ENCODE measurements around the gene CD72. TPM values are rescaled to one million over a fixed set of nuclear protein-coding genes. Genes with fewer than 3 reads are reported as not detected.

Gene CD72
- total RNA-seq, 4 donors from 2014 or later, result 1.1 to 37.6 (median 3.9) TPM

- TF ChIP-seq CTCF (IDR thresholded peaks at IDR 0.05; ENCODE audit: low read depth), result no peak
Observed at GRCh38 chr9:35561468-35562261, 56.5 kb downstream of the CD72 start.

GRCh38 chr9:35560625-35561337, 57.4 kb downstream of the CD72 start:
- no peak for TF ChIP-seq CTCF (IDR thresholded peaks at IDR 0.05; ENCODE audit: low read depth)

Small RNA genes lying within 50 kb of the gene (small RNA-seq; reads per million reads assigned to genes)
- gene MIR4667 (not detected), gene RMRP (not detected), gene RPS29P17 (not detected)

Other genes starting within 250 kb of the CD72 start
- 10 to 100 TPM; 11.6 to 24.7 (median 13.3) TPM for gene RUSC2, start 128.3 kb downstream of the CD72 start, total RNA-seq
- gene TESK1, start 13.2 kb downstream of the CD72 start, total RNA-seq, result 100 to 1,000 TPM in 1 of 4 donors, 10 to 100 TPM in 3; 32.3 to 132 (median 41.0) TPM
- gene SIT1, start 32.5 kb upstream of the CD72 start, total RNA-seq, result 1 to 10 TPM in 3 of 4 donors, under 1 TPM in 1; 0.82 to 6.6 (median 4.2) TPM
- over 10,000 TPM in 2 of 4 donors, 1,000 to 10,000 TPM in 2; 5,303 to 20,573 (median 11,936) TPM for gene RMRP, start 39.6 kb upstream of the CD72 start, total RNA-seq
- 100 to 1,000 TPM in 2 of 4 donors, 10 to 100 TPM in 2; 60.7 to 119 (median 97.2) TPM for gene CCDC107, start 39.9 kb upstream of the CD72 start, total RNA-seq
- 1 to 10 TPM in 1 of 4 donors, under 1 TPM in 1, not detected in 2; 0.88 to 2.2 TPM for gene ARHGEF39, start 46.8 kb upstream of the CD72 start, total RNA-seq
- not detected for gene CA9, start 55.5 kb upstream of the CD72 start, total RNA-seq
- 100 to 1,000 TPM in 2 of 4 donors, 10 to 100 TPM in 2; 86.2 to 269 (median 115) TPM for gene TPM2, start 71.5 kb upstream of the CD72 start, total RNA-seq
- gene TLN1, start 113.8 kb upstream of the CD72 start, total RNA-seq, result 100 to 1,000 TPM; 247 to 590 (median 461) TPM
- 10 to 100 TPM; 33.6 to 45.4 (median 38.6) TPM for gene CREB3, start 114.3 kb upstream of the CD72 start, total RNA-seq
- gene GBA2, start 130.8 kb upstream of the CD72 start, total RNA-seq, result 100 to 1,000 TPM in 1 of 4 donors, 10 to 100 TPM in 3; 33.7 to 107 (median 41.6) TPM
- 10 to 100 TPM; 11.6 to 21.7 (median 13.8) TPM for gene RGP1, start 130.9 kb upstream of the CD72 start, total RNA-seq
- gene MSMP, start 135.9 kb upstream of the CD72 start, total RNA-seq, result not detected
- gene NPR2, start 173.2 kb upstream of the CD72 start, total RNA-seq, result 10 to 100 TPM; 15.8 to 36.1 (median 24.3) TPM
- 1 to 10 TPM in 2 of 4 donors, under 1 TPM in 2; 0.33 to 1.8 (median 1.0) TPM for gene SPAG8, start 193.8 kb upstream of the CD72 start, total RNA-seq
- 10 to 100 TPM; 27.7 to 98.1 (median 40.4) TPM for gene HINT2, start 196.6 kb upstream of the CD72 start, total RNA-seq
- not detected for gene FAM221B, start 210.3 kb upstream of the CD72 start, total RNA-seq
- gene TMEM8B, start 210.8 kb upstream of the CD72 start, total RNA-seq, result 10 to 100 TPM in 1 of 4 donors, 1 to 10 TPM in 3; 4.1 to 10.4 (median 5.4) TPM